GM21529 (cell line): ENCODE results near the gene CDK6.

Experiments used
- ATAC-seq: cut with Tn5 transposase; IDR thresholded peaks from one replicate; pipeline ENCODE4 v1.9.1; 2021; ENCODE audit not compliant: unreplicated experiment

CDK6 gene

GRCh38 chr7:92631067-92631849, 205.1 kb downstream of the CDK6 start:
- ATAC-seq: peak; percentile 64

- ATAC-seq: no peak
These were observed 206.6 kb downstream of the CDK6 start for GRCh38 chr7:92629779-92630178.

- no peak for ATAC-seq
These were observed 208.4 kb downstream of the CDK6 start for GRCh38 chr7:92627956-92628355.

GRCh38 chr7:92626281-92626809, 210.0 kb downstream of the CDK6 start:
- ATAC-seq: no peak

GRCh38 chr7:92625617-92626016, 210.8 kb downstream of the CDK6 start:
- ATAC-seq: no peak

GRCh38 chr7:92624298-92624996, 211.9 kb downstream of the CDK6 start:
- ATAC-seq: no peak

GRCh38 chr7:92623544-92623943, 212.8 kb downstream of the CDK6 start:
- ATAC-seq: no peak

- no peak for ATAC-seq
These were observed 213.7 kb downstream of the CDK6 start for GRCh38 chr7:92622685-92623084.

- ATAC-seq: peak; percentile 61
These were observed 214.3 kb downstream of the CDK6 start for GRCh38 chr7:92622030-92622429.

GRCh38 chr7:92621561-92622023, 214.8 kb downstream of the CDK6 start:
- ATAC-seq: peak; percentile 58

- ATAC-seq: peak; percentile 65
These were observed 215.3 kb downstream of the CDK6 start for GRCh38 chr7:92621026-92621540.

- ATAC-seq: no peak
These were observed 220.5 kb downstream of the CDK6 start for GRCh38 chr7:92615861-92616260.

GRCh38 chr7:92614660-92615174, 221.7 kb downstream of the CDK6 start:
- ATAC-seq: no peak

GRCh38 chr7:92613720-92614119, 222.7 kb downstream of the CDK6 start:
- ATAC-seq: no peak

GRCh38 chr7:92613214-92613613, 223.2 kb downstream of the CDK6 start:
- no peak for ATAC-seq

- ATAC-seq: no peak
These were observed 223.9 kb downstream of the CDK6 start for GRCh38 chr7:92612501-92612900.

GRCh38 chr7:92611735-92612134, 224.6 kb downstream of the CDK6 start:
- no peak for ATAC-seq

GRCh38 chr7:92609921-92610518, 226.4 kb downstream of the CDK6 start:
- ATAC-seq: no peak

- no peak for ATAC-seq
These were observed 227.7 kb downstream of the CDK6 start for GRCh38 chr7:92608380-92609322.

- no peak for ATAC-seq
These were observed 229.4 kb downstream of the CDK6 start for GRCh38 chr7:92606985-92607384.
